Measurements from ENCODE around the gene MLF2. TPM values are rescaled to one million over a fixed set of nuclear protein-coding genes. Genes with fewer than 3 reads are reported as not detected.
A peak's percentile ranks its signal among the peaks of the same experiment; 100 is the strongest.

MLF2 gene
- total RNA-seq, 1 experiment from 2014 or later: 274 TPM

DNA sequence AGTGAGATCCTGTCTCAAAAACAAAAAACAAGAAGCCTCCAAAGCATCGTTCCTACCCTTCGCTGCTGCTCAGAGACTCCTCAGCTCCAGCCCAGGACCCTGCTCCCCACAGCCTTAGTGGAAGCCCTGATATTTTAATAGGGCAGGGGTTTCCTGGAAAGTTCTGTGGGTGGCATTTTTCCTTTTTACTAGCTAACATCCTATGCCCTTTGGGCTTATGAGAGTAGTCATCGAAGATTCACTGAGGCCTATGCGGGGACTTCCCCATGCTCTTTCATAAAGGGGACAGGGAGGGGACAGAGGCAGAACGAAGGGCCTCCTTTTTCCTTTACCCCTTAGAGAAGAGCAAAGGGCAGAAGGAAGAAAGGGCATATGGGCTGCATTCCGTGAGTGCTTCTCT, 27.6 kb upstream of the MLF2 start:
- H3K36me3 ChIP-seq: no peaks in the 10 kb centered on the region
- H3K4me3 ChIP-seq: no peak overlapping the region
- DNase-seq: no peak
- no peaks in the 10 kb centered on the region for H3K9me3 ChIP-seq
- H3K27me3 ChIP-seq: no peaks in the 10 kb centered on the region

DNA sequence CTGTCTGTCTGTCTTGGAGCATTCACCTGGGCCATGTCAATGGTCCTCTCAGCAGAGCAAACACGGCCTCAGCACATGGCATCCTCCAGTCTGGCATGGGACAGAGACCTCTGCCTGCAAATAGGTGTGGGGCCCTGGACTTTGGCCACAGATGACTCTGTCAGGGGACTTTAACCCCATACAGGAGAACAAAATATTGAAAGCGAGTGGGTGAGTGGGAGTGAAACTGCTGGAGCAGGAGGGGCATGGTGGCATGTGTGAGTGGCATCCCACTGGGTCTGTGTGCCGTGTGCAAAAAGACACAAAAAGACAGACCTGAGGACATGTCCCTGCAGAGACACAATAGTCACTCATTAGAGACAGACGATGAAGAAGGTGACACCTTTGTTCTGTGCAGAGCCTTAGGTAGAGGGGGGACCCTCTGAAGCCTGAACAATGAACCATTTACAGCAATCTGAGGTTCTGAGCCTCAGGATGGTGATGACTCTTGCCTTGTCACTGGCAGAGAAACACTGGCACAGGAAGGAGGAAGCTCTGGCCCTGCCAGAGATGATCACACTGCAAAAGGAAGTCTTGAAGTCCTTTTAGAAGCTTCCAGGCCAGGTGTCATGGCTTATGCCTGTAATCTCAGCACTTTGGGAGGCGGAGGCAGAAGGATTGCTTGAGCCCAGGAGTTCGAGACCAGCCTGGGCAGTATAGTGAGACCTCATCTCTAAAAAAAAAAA, 26.9 kb upstream of the MLF2 start:
- DNase-seq: no peak
- H3K27me3 ChIP-seq: no peaks in the 10 kb centered on the region
- H3K4me3 ChIP-seq: no peak overlapping the region
- H3K36me3 ChIP-seq: no peaks in the 10 kb centered on the region
- no peaks in the 10 kb centered on the region for H3K9me3 ChIP-seq

DNA sequence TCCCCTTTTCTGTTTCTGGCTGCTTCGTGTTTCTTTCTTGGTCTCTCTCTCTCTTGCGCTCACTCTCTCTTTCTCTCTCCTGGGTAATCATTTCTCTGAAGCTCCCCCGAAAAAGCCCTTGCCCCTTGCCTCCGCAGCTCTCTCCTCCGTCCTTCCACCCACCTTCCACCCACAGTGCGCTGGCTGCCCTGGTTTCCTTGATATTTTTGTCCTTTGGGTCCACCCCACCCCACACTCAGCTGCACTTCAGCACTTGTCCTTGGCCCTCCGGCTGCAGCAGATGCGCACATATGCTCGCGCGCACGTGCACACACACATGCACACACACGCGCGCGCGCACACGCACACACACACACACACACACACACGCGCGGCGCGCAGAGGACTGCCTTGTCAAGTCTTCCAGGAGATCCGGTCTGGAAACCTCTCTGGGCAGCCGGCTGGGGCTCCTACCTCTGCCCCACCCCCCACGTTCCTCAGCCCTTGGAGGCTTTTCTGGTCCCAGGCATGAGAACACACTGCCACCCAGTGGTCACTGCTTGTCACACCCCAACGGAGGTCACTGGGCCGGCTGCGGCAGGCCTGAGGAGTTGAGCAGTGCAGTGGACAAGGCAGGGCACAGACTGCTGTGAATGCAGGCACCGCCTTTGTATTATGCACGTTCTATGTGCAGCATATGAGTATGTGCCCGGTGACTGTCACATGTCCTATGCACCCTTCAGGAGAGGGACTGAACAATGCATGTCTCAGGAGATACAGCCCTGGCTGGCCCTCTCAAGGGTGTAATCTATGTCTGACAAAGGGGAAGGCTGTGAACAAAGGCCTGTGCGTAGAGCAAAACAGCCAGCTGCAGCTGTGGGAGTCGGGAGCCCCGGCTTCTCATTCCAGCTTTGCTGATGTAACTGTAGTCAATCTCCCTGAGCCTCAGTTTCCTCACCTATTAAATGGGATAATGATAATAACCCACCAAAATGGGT, 25.9 kb upstream of the MLF2 start:
- H3K27me3 ChIP-seq: no peaks in the 10 kb centered on the region
- DNase-seq: peak; percentile 90

DNA sequence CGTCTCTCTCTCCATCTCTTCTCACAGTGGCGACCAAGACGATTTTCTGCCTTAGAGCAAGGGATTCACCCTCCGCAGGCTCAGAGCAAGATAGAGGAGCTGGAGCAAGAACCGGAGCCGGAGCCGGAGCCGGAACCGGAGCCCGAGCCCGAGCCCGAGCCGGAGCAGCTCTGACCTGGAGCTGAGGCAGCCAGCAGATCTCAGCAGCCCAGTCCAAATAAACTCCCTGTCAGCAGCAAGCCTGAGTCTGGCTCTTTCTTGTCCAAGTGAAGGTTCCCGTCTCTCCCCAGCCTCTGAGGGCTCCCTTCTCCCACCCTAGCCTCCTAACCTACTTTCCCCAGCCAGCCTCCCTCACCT, 25.3 kb upstream of the MLF2 start:
- Histone ChIP-seq H3K4me3 (no peak overlapping the region), H3K9me3 (no peaks in the 10 kb centered on the region), H3K27me3 (no peaks in the 10 kb centered on the region), H3K36me3 (no peaks in the 10 kb centered on the region)
- peak; percentile 20 for DNase-seq

More for the DNA sequence above, 25.9 kb upstream of the MLF2 start:
- Histone ChIP-seq H3K9me3 (no peaks in the 10 kb centered on the region), H3K4me3 (peak overlapping the region; percentile 33), H3K36me3 (no peaks in the 10 kb centered on the region)

DNA sequence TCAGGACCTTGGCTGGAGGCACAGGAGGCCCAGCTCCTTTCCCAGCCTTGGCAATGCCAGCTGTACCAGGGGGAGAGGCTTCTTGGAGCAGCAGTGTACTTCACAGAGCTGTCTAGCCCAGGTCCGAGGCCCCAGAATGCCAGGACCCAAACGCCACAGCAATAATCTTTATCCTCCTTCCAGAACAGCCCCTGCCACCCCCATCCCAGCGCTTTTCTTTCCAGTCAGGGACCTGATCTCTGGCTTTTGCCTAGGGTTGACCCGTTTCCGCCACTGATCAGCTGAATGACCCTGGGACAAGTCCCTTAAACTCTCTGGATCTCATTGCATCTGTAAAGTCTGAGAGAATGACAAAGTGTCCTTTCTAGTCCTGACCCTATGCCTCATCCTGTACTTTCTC, 24.4 kb upstream of the MLF2 start:
- Histone ChIP-seq H3K36me3 (no peaks in the 10 kb centered on the region), H3K27me3 (no peaks in the 10 kb centered on the region), H3K4me3 (no peak overlapping the region), H3K9me3 (no peaks in the 10 kb centered on the region)
- no peak for DNase-seq

DNA sequence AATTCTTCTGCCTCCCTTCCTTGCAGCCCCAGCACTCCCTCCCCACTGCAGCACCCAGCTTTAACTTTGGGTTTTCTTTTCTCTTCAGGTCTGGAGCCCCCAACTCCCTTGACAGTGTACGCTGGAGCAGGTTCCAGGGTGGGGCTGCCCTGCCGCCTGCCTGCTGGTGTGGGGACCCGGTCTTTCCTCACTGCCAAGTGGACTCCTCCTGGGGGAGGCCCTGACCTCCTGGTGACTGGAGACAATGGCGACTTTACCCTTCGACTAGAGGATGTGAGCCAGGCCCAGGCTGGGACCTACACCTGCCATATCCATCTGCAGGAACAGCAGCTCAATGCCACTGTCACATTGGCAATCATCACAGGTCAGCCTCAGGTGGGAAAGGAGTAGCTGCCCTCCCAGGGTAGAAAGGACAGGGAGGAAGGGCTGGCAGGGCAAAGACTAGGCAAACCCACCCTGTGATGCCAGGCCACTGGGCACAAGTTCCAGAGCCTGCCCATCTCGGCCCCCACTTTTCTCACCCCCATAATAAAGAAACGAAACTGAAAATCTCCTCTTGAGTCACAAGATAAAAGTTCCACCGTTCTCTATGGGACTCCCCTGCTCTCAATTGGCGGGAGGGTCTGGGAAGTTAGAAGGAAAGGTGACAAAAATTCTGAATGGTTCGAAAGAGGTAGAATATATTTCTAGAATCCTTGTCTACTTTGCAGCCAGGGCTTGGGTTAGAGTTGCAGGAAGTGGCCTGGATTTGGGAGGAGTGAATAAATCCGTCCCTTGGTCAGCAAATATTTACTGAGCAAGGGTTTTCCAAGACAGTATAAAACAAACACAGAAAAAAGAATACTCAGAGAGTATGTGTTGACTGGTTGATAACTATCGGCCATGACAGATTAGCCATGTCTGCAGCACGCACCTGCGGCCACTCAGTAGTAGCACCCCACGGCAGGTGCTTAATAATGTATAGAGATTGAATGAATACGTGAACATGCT, 22.5 kb upstream of the MLF2 start:
- H3K9me3 ChIP-seq: no peaks in the 10 kb centered on the region
- H3K36me3 ChIP-seq: peaks cover 12% of the 10 kb centered on the region
- H3K4me3 ChIP-seq: no peak overlapping the region
- no peaks in the 10 kb centered on the region for H3K27me3 ChIP-seq
- no peak for DNase-seq

DNA sequence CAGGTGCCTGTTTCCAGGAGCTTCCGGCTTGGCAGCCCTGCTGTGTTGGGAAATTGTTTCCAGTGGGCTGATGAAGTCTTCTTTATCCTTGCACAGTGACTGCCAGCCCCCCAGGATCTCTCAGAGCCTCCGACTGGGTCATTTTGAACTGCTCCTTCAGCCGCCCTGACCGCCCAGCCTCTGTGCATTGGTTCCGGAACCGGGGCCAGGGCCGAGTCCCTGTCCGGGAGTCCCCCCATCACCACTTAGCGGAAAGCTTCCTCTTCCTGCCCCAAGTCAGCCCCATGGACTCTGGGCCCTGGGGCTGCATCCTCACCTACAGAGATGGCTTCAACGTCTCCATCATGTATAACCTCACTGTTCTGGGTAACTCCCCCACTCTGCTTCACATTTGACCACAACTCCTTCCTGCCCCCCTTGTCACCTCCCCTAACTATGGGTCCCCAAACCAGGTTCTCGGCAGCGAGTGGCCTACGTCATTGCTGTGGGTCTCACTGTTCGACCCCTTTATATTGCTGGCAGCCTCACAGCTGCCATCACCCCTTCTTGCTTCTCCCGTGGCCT, 21.6 kb upstream of the MLF2 start:
- Histone ChIP-seq H3K36me3 (peaks cover 18% of the 10 kb centered on the region), H3K9me3 (no peaks in the 10 kb centered on the region), H3K4me3 (no peak overlapping the region), H3K27me3 (no peaks in the 10 kb centered on the region)
- DNase-seq: no peak

DNA sequence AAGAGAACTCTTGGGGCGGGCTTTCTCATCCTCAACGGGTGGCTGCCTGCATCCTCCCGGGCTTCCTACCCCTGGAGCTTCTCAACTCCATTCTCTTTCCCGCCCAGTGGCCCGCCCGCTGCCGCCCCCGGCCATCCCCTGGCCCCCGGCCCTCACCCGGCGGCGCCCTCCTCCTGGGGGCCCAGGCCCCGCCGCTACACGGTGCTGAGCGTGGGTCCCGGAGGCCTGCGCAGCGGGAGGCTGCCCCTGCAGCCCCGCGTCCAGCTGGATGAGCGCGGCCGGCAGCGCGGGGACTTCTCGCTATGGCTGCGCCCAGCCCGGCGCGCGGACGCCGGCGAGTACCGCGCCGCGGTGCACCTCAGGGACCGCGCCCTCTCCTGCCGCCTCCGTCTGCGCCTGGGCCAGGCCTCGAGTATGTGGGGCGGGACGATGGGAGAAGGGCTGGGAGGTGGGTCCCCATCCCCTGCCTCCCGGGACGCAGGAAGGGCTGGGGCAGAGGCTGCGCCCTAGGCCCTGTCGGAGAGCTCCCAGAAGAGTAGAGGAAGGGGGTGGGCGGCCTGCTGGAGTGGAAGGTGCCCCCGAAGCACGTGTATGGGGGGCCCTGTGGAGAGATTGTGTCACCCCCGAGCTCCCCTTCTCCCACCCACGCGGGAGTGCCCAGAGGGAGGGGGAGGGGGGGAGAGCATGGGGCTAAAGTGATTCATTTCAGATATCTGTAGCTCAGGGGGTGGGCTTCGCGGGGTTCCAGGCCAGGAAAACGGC, 20.8 kb upstream of the MLF2 start:
- no peaks in the 10 kb centered on the region for H3K27me3 ChIP-seq
- peaks cover 25% of the 10 kb centered on the region for H3K36me3 ChIP-seq
- H3K9me3 ChIP-seq: no peaks in the 10 kb centered on the region
- no peak for DNase-seq
- H3K4me3 ChIP-seq: no peak overlapping the region

DNA sequence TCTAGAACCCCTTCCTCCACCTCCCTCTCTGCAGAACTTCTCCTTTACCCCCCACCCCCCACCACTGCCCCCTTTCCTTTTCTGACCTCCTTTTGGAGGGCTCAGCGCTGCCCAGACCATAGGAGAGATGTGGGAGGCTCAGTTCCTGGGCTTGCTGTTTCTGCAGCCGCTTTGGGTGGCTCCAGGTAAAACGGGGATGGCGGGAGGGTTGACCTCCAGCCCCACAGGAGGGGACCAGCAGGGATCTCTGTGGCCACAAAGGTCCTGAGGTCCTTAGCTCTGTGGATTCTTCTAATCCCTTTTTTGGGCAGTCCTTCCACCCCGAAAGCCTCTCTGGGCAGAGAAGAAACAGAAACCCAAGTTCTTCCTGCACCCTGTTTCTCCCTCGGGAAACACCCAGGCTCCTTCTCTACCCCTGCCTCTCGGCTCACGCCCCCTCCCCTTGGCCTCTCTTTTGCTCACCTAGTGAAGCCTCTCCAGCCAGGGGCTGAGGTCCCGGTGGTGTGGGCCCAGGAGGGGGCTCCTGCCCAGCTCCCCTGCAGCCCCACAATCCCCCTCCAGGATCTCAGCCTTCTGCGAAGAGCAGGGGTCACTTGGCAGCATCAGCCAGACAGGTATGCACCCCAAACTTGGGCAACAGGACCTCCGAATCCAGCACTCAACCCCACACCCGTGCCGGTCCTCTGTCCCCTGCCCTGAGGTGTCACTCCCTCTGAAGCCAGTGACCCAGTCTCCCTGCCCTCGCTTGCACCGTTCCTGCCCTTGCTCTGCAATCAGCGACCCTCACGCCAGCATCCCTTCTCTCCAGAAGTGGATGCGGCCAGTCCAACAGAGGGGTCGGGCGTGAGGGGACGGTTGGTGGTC, 20.0 kb upstream of the MLF2 start:
- Histone ChIP-seq H3K9me3 (no peaks in the 10 kb centered on the region), H3K36me3 (peaks cover 33% of the 10 kb centered on the region)

DNA sequence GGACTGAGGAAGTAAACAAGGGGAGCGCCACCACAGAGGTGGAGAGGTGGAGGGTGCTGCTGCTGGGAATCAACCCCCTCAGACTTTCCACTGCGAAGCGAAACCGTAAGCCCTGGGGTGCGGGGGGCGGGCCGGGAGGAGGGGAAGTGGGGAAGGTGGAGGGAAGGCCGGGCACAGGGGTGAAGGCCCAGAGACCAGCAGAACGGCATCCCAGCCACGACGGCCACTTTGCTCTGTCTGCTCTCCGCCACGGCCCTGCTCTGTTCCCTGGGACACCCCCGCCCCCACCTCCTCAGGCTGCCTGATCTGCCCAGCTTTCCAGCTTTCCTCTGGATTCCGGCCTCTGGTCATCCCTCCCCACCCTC, 19.4 kb upstream of the MLF2 start, which contains the start of gene LAG3:
LAG3 (plus strand) TSS at position 190 of the 365 bp plus-strand sequence. CDS start 333 bp downstream, outside the sequence.
- no peaks in the 10 kb centered on the region for H3K9me3 ChIP-seq
- peaks cover 37% of the 10 kb centered on the region for H3K36me3 ChIP-seq
- DNase-seq: no peak
- no peaks in the 10 kb centered on the region for H3K27me3 ChIP-seq
- H3K4me3 ChIP-seq: no peak within 1 kb of the TSS

More for the DNA sequence above, 20.0 kb upstream of the MLF2 start:
- no peak for DNase-seq
- Histone ChIP-seq H3K27me3 (no peaks in the 10 kb centered on the region), H3K4me3 (no peak overlapping the region)

DNA sequence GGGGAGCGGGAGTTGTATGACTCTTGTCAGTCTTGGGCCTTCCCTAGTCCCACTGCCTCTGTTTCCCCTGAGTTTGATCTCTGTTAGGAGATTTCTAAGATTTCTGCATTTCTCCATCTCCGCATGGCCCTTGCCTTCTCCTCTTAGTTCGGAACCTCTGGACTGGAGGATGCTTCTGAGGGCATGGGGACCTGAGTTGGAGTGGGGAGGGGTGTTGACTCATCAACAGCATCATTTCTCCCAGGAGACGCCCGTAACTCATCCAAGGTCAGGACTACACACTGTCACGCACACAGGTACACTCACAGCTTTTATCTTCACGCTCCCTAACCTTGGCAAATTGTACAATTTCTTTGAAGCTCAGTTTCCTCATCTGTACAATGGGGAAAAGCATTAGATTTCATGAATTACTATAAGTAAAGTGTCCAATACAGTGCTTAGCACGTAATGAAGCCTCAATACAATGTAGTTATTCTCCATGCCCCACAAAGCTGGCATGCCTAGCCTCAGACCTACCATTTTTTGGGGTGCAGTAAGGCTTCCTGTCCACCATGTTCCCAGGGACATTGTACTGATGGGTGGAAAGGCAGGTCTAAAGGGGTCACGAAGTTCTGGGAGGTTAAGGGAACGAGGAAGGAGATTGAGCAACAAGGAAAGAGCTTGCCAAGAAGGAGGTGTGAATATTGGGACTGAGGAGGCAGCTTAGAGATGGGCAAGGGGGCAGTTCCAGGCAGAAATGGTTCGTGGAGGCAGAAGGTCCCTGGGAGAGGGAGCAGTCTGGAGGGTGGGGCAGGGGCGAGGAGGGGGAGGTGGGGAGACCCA, 18.8 kb upstream of the MLF2 start:
- DNase-seq: no peak

DNA sequence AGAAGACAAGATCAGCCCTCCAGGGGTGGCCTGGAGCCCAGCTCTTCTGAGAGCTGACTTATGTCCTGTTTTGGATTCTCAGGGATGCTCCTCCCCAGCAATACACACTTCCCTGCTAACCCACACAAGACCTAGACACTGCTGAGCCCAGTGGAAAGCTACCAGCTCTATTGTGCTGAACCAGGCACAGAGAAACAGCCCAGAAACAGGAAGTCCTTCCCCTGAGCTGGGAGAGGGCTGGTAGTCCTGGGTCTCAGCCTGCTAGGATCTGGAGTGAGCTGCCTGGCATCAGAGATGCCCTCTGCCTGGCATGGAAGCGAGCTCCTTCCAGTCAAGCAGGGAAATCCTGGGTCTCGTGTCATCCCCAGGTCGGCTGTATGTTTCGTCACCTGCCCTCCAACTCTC, 18.2 kb upstream of the MLF2 start:
- no peak for DNase-seq

More for the DNA sequence above, 18.8 kb upstream of the MLF2 start:
- no peaks in the 10 kb centered on the region for H3K27me3 ChIP-seq
- H3K36me3 ChIP-seq: peaks cover 37% of the 10 kb centered on the region
- H3K9me3 ChIP-seq: no peaks in the 10 kb centered on the region
- no peak overlapping the region for H3K4me3 ChIP-seq

DNA sequence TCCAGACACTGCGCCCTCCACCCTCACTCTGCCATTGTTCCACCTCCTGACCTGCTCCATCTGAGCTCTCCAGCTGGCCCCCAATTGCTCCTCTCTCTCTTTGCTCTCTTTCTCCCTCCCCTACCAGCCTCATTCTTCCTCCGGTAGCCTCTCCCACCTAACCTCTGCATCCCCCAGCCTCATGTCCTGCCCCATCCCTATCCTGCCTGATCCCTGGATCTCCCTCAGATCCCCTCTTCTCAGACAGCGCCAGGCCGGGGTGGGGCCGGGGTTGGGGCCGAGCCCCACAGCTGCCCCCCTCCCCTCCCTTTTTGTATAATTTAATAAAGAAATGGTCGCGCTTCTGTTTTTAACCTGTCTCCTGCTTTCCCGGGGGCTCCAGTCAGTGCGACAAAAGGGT, 17.7 kb upstream of the MLF2 start:
- DNase-seq: no peak
- Histone ChIP-seq H3K27me3 (no peaks in the 10 kb centered on the region), H3K9me3 (no peaks in the 10 kb centered on the region), H3K4me3 (no peak overlapping the region), H3K36me3 (peaks cover 37% of the 10 kb centered on the region)

More for the DNA sequence above, 18.2 kb upstream of the MLF2 start:
- Histone ChIP-seq H3K4me3 (no peak overlapping the region), H3K36me3 (peaks cover 37% of the 10 kb centered on the region), H3K27me3 (no peaks in the 10 kb centered on the region), H3K9me3 (no peaks in the 10 kb centered on the region)

DNA sequence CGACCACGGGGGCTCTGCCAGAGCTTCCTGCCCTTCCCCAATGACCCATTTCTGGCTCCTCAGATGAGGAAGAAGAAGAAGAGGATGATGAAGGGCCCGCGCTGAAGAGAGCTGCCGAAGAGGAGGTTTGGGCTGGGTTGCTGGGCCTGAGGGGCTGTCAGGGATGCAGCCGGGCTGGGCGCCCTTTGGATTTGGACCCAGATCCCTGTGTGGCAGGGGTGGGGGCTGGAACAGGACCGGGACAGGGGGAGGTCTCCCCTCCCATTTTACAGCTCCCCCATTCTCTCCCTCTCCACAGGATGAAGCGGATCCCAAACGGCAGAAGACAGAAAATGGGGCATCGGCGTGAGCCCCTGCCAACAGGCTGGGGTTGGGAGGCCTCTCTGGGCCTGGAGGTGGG, 17.2 kb upstream of the MLF2 start:
- no peaks in the 10 kb centered on the region for H3K9me3 ChIP-seq
- H3K27me3 ChIP-seq: no peaks in the 10 kb centered on the region
- H3K4me3 ChIP-seq: no peak overlapping the region
- peaks cover 37% of the 10 kb centered on the region for H3K36me3 ChIP-seq
- DNase-seq: no peak
